T-helper 2 cell (primary cell): ENCODE data around the gene SPECC1.
A peak's percentile ranks its signal among the peaks of the same experiment; 100 is the strongest.
"Not testable (repeated sequence)": the region's sequence is repeated elsewhere in the genome, so short reads cannot be mapped to it uniquely, and the experiment has no call there.

Experiments
- DNase-seq, 5 experiments: peaks; one replicate each; pipeline versions ENCODE4 v3.0.0 to v3.0.0-alpha.2; 2012 to 2022

SPECC1 gene

GRCh38 chr17:20073055-20073979 lies 64.2 kb downstream of the SPECC1 start:
- peak in 2 of 5 experiments; percentile 31 to 70 for DNase-seq

- DNase-seq = no peak
These were observed 64.8 kb downstream of the SPECC1 start for GRCh38 chr17:20074001-20074400.

- DNase-seq = no peak
These were observed 65.3 kb downstream of the SPECC1 start for GRCh38 chr17:20074489-20074888.

DNA sequence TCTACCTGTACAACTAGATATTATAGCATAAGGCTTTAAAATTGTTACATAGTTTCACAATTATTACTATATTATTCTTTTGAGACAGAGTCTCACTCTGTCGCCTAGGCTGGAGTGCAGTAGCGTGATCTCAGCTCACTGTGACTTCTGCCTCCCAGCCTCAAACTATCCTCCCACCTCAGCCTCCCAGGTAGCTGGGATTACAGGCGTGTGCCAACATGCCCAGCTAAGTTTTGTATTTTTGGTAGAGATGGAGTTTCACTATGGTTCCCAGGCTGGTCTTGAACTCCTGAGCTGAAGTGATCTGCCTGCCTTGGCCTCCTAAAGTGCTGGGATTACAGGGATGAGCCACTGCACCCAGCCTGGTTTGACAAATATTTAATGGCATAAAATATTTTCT lies 67.0 kb downstream of the SPECC1 start:
- DNase-seq = not testable (repeated sequence)

GRCh38 chr17:20077978-20078685 lies 69.0 kb downstream of the SPECC1 start:
- DNase-seq = no peak

DNA sequence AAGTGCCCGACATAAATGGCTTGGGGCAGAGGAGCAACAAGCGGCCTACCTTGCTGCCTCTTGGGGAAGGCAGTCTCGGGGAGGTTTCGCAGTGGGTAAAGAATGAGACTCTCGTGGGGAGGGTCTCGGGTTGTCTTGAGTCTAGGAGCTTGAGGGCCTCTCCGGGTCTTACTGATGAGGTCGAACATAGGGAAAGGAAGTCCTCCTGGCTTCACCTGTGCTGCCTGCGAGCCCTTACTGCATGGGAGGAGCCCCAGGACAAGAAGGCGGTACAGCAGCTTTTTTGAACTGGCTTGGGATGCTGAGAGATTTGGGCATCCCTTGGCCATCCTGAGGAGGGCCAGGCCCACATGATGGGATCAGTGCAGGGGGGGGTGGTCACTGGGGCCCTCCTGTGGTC lies 71.4 kb downstream of the SPECC1 start:
- no peak for DNase-seq

- no peak for DNase-seq
These were observed 74.1 kb downstream of the SPECC1 start for GRCh38 chr17:20083156-20083859.

DNA sequence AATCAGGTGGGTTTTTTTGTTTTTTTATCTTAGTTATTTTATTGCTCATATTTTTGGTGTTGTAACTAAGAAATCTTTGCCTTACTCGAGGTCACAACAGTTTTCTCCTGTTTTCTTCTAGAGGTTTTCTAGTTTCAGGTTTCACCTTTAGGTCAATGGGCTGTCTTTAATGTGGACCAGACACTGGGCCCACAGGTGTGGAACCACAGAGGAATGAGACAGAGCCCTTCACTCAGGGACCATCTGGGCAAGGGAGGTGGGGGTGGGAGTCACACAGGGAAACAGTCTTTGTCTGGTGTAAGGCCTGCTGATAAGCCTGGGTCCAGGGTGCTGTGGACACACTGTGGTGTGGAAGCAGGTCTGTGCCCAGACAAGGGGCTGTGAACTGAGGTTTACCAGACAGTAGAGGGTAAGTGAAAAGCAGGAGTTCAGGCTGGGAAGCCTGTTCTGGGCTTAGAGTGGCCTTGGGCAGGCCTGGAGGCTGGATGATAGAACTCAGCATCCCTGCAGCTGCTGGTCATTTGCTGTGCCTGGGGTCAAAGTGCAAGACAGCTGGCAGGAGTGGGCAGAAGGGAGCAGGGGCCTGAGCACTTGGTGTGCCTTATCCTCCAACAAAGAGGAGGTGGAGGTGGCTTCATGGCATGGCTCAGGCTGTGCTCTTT lies 75.6 kb downstream of the SPECC1 start:
- no peak for DNase-seq

GRCh38 chr17:20085283-20085845 lies 76.2 kb downstream of the SPECC1 start:
- DNase-seq = no peak

DNA sequence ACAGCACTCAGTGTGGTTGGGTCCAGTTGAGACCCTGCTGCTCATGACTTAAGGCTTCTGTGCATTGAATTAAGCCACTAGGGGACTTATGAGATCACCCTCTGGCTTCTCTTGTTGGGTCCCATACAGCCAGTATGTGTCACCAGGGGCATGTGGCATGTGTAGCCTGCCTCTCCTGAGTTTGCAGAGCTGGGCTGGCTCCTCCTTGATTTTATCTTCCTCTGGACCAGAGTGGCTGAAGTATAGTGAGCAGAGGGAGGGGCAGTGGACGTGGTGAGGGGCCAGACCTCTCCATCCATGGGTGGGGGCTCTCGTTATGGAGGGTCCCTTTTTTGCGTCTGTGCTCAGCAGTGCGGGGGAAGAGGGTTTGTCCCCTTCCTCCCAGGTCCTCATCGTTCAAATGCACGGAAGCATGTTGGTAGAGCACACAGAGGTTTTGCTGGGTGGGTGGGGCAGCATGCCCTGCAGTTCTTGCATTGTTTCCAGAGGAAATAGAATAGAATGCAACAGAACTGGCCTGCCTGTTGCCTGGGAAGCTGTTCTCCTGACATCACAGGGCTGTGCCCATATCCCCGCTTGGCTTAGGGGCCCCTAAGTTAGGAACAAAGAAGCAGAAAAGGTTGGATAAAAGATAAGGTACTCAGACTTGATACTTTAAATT lies 77.4 kb downstream of the SPECC1 start:
- DNase-seq = no peak

- no peak for DNase-seq
These were observed 78.5 kb downstream of the SPECC1 start for GRCh38 chr17:20087538-20088250.

DNA sequence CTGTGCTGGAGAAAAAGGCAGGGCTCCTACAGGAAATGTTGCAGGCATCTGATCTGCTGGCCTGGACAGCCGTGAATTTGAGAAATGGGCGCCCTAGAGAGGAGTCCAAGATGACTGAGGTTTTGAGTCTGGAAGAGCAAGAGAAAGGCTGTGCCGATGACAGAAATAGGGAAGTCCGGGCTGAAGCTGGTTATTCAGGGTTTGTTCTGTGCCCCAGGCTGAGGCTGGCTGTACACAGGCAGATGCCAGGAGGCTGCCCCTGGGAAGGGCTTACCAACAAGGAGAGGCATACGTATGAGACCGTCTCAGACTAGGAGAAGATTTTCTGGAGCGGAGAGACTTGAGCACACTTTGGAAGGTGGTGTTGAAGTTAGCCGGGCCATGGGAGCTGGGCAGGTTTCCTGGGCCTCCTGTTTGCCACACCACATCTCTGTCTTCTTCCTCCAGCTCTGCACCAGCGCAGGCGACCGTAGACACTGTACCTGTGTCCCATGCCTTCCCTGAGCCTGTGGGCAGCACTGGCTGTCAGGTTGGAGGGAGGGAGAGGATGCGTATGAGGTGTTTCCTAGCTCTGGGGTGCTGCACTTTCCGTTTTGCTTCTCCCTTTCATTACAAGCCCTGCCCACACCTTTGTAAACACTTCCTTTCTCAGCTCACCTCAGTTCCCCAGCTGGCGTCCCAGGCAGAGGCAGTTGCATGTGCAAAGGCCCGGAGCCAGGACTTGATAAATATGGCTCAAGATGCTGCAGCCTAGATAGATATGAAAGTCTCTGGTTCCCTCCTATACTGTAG lies 80.8 kb downstream of the SPECC1 start:
- peak in 1 of 5 experiments; percentile 15 for DNase-seq

DNA sequence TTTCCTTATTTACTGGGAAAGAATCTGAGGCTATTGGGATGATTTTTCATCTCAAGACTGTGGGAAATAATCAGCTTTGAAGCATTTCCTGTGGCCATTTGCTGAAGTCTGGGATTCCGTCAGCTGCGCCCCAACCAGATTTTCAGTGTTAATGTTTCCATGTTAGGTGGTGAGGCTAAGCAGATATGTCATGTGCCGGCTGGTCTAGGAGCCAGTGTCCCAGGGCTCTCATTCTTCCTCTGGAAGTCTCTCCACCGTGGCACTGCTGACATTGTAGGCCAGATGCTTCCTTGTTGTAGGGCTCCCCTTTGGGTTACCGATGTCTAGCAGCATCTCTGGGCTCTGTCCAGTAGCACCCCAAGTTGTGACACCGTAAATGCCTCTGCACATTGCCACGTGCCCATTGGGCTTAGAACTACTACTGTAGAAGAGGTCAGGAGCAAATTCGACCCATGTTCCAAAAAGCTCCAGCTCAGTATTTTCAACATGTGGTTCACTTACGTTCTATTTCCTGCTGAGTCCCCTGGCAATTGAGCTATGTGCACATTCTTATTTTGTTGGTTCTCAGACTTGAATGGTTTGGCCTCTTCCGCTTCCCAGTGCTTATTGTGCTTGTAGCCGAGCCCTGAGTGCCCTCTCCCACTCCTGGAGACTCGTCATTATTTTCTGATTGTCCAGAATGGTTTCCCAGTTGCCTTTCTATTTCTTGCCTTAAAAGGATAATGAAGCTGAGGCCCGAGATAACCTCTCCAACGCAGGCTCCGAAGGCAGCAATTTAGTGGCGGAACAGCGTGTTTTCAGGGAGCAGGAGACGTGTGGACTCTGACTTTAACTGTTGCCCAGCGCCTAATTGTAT lies 82.2 kb downstream of the SPECC1 start:
- no peak for DNase-seq

- no peak for DNase-seq
These were observed 83.2 kb downstream of the SPECC1 start for GRCh38 chr17:20092261-20092867.

GRCh38 chr17:20092973-20093626 lies 83.9 kb downstream of the SPECC1 start:
- no peak for DNase-seq

GRCh38 chr17:20094777-20095176 lies 85.6 kb downstream of the SPECC1 start:
- no peak for DNase-seq

DNA sequence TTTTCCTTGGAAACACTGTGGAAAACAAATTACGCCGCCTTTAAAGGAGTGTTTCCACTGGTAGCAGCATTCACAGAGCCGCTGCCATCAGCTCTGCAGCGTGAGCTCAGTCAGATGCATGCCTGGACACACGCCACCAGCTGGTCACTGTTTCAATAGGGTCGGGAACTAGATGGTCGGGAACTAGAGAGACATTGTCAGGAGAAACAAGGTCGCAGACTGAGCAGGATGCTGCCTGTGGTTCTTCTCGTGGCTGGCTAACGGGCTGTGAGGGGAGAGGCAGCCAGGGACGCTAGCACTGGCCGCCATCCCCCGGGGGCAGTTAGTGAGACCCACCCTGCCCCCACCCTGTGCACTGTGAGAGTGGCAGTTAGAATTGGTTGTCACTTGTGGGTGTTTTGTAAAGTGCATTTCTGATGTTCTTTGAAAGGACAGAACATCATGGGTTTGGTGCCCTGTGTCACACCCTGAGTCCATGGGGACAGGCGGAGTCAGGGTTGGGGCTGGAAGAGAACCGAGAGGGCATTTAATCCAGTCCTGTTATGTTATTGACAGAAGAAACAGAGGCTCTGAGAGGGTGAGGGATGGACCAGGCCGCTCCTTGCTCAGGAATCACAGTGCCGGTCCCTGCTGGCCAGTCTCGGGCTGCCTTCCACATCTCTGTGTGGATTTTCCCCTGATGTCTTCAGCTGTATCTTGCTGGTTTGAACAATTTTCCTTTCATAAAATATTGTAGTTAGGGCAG lies 86.3 kb downstream of the SPECC1 start:
- DNase-seq = no peak

DNA sequence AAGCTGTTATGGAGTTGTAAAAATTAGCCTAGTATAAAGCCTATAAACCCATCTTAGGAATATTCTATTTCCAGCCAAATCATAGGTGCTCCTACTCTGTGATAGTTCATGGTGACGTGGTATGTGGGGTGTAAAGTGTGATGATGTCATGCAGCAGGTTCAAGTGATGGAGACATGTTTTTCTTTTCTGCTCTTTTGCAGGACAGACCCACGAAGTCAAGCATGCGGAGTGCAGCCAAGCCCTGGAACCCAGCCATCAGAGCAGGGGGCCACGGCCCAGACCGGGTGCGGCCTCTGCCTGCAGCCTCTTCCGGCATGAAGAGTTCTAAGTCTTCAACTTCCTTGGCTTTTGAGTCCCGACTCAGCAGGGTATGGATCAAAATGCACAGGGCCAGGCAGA lies 87.3 kb downstream of the SPECC1 start:
- no peak for DNase-seq
